Central memory CD8-positive, alpha-beta T cell (primary cell): Measurements from ENCODE around the gene NTHL1.

Source experiments
- ATAC-seq: fragments of 150-1000 bp; cut with Tn5 transposase; replicated peaks from 2 replicates; pipeline ENCODE4 v1.10.0; 2022; ENCODE audit warnings: mild to moderate bottlenecking, moderate FRiP score, moderate number of reproducible peaks; ENCODE audit not compliant: poor library complexity, severe bottlenecking; ENCODE audit errors: extremely low read depth
- DNase-seq, 2 donors: peaks; one replicate each; pipeline ENCODE4 v3.0.0; 2021; ENCODE audit warnings: low spot score in 2 of 2
- H3K27ac Mint-ChIP-seq: one replicate; pipeline ENCODE4 v1.8.0; 2022; ENCODE audit warnings: low read depth, mild to moderate bottlenecking, moderate library complexity, mixed read lengths
- H3K27me3 Mint-ChIP-seq: one replicate; pipeline ENCODE4 v1.8.0; 2022; ENCODE audit warnings: mixed read lengths
- H3K36me3 Mint-ChIP-seq: one replicate; pipeline ENCODE4 v1.8.0; 2022; ENCODE audit warnings: mild to moderate bottlenecking, moderate library complexity, mixed read lengths; ENCODE audit not compliant: insufficient read depth
- H3K4me1 Mint-ChIP-seq: one replicate; pipeline ENCODE4 v1.8.0; 2022; ENCODE audit warnings: mixed read lengths
- H3K4me3 Mint-ChIP-seq: one replicate; pipeline ENCODE4 v1.8.0; 2022; ENCODE audit warnings: mild to moderate bottlenecking, moderate library complexity, mixed read lengths
- H3K9me3 Mint-ChIP-seq: one replicate; pipeline ENCODE4 v1.8.0; 2022; ENCODE audit warnings: mixed read lengths

Gene NTHL1

DNA sequence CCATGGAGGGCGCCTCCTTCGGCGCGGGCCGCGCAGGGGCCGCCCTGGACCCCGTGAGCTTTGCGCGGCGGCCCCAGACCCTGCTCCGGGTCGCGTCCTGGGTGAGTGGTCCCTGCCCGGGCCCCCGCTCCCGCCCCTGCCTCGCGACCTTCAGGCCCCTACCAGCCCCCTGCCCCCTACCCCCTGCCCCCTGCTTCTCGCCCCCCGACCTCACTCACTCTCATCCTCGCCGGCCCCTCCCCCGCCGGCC is 57.6 kb downstream of the NTHL1 start:
- Mint-ChIP-seq H3K9me3 (no peaks in the 10 kb centered on the region), H3K4me1 (peaks cover 15% of the 10 kb centered on the region), H3K27ac (no peak overlapping the region), H3K36me3 (peaks cover 18% of the 10 kb centered on the region), H3K27me3 (peaks cover 14% of the 10 kb centered on the region), H3K4me3 (peak overlapping the region; percentile 67)
- ATAC-seq = no peak
- DNase-seq = no peak
